C4-2B (cell line): Measurements from ENCODE around the gene GNB1L.
"Not testable (repeated sequence)": the region's sequence is repeated elsewhere in the genome, so short reads cannot be mapped to it uniquely, and the experiment has no call there.

ENCODE experiments used
- H3K27ac ChIP-seq: fragments of 450-650 bp; 2 replicates; pipeline ENCODE4 v1.5.1; 2017
- CTCF ChIP-seq: fragments of 450-650 bp; conservative IDR thresholded peaks from 2 replicates; pipeline ENCODE4 v1.5.1; 2017; ENCODE audit warnings: mild to moderate bottlenecking
- ZFX ChIP-seq: fragments of 450-650 bp; IDR thresholded peaks from 2 replicates; pipeline ENCODE4 v1.6.1; 2017

GNB1L gene

GRCh38 chr22:19842393-19843106, 12.1 kb downstream of the GNB1L start:
- no peak overlapping the region for H3K27ac ChIP-seq
- no peak for TF ChIP-seq CTCF
- TF ChIP-seq ZFX: no peak

GRCh38 chr22:19841641-19842392, 12.9 kb downstream of the GNB1L start:
- TF ChIP-seq CTCF (no peak), ZFX (no peak)
- no peak overlapping the region for H3K27ac ChIP-seq

GRCh38 chr22:19840955-19841640, 13.6 kb downstream of the GNB1L start:
- TF ChIP-seq ZFX: no peak
- TF ChIP-seq CTCF: no peak
- no peak overlapping the region for H3K27ac ChIP-seq

- no peak overlapping the region for H3K27ac ChIP-seq
- TF ChIP-seq CTCF: no peak
- no peak for TF ChIP-seq ZFX
These were observed 14.6 kb downstream of the GNB1L start for GRCh38 chr22:19840059-19840458.

- no peak for TF ChIP-seq ZFX
- no peak for TF ChIP-seq CTCF
- H3K27ac ChIP-seq: no peak overlapping the region
These were observed 16.8 kb downstream of the GNB1L start for GRCh38 chr22:19837915-19838314.

GRCh38 chr22:19836512-19836911, 18.2 kb downstream of the GNB1L start:
- no peak overlapping the region for H3K27ac ChIP-seq
- TF ChIP-seq ZFX (no peak), CTCF (no peak)

- TF ChIP-seq ZFX: no peak
- TF ChIP-seq CTCF: no peak
- H3K27ac ChIP-seq: no peak overlapping the region
These were observed 20.1 kb downstream of the GNB1L start for GRCh38 chr22:19834599-19834998.

- H3K27ac ChIP-seq: not testable (repeated sequence)
These were observed 21.3 kb downstream of the GNB1L start for GRCh38 chr22:19833327-19833726.
